Activated CD4-positive, alpha-beta T cell treated with anti-CD3 and anti-CD28 coated beads for 36 hours (primary cell): ENCODE results near the gene MAST1. TPM values are rescaled to one million over a fixed set of nuclear protein-coding genes. Genes with fewer than 3 reads are reported as not detected.

Source experiments
- microRNA-seq: library from miRNA; unstranded; fragments of <30 nt; microRNA quantifications from one replicate; pipeline ENCODE4 v1.2.0, GENCODE V29; 2021; ENCODE audit warnings: borderline replicate concordance
- total RNA-seq, 2 experiments: library from RNA; stranded (reverse); gene quantifications; one replicate each; pipeline ENCODE4 v1.2.3, GENCODE V29; 2021

MAST1 gene
- total RNA-seq, 2 experiments from 2014 or later: 1.8 to 2.7 TPM

Small RNAs within 50 kb of the gene (microRNA-seq; reads per million reads assigned to microRNA genes)
- gene MIR5695: not detected
- not detected for gene MIR6794

Other genes with a start within 250 kb of the MAST1 start
- gene ZNF490, start 227.7 kb upstream of the MAST1 start, total RNA-seq: 1 to 10 TPM; 7.7 to 8.7 TPM
- gene ZNF791, start 227.6 kb upstream of the MAST1 start, total RNA-seq: 10 to 100 TPM; 16.1 to 18.1 TPM
- gene MAN2B1, start 171.8 kb upstream of the MAST1 start, total RNA-seq: 100 to 1,000 TPM; 118 to 154 TPM
- gene WDR83, start 171.7 kb upstream of the MAST1 start, total RNA-seq: 10 to 100 TPM; 13.5 to 19.5 TPM
- gene DHPS, start 156.6 kb upstream of the MAST1 start, total RNA-seq: 100 to 1,000 TPM; 101 to 112 TPM
- gene GNG14, start 150.5 kb upstream of the MAST1 start, total RNA-seq: not detected
- 1 to 10 TPM; 8.3 to 8.8 TPM for gene FBXW9, start 141.9 kb upstream of the MAST1 start, total RNA-seq
- gene TNPO2, start 114.6 kb upstream of the MAST1 start, total RNA-seq: 100 to 1,000 TPM in 1 of 2 experiments, 10 to 100 TPM in 1; 84.8 to 101 TPM
- 100 to 1,000 TPM; 160 to 215 TPM for gene TRIR, start 103.8 kb upstream of the MAST1 start, total RNA-seq
- gene GET3, start 101.0 kb upstream of the MAST1 start, total RNA-seq: 10 to 100 TPM; 53.7 to 61.9 TPM
- not detected for gene BEST2, start 86.7 kb upstream of the MAST1 start, total RNA-seq
- 10 to 100 TPM; 20.4 to 20.9 TPM for gene HOOK2, start 63.0 kb upstream of the MAST1 start, total RNA-seq
- 100 to 1,000 TPM; 375 to 412 TPM for gene JUNB, start 47.0 kb upstream of the MAST1 start, total RNA-seq
- gene PRDX2, start 36.7 kb upstream of the MAST1 start, total RNA-seq: 100 to 1,000 TPM; 261 to 325 TPM
- gene THSD8, start 36.4 kb upstream of the MAST1 start, total RNA-seq: 10 to 100 TPM; 31.0 to 48.2 TPM
- gene RNASEH2A, start 31.9 kb upstream of the MAST1 start, total RNA-seq: 10 to 100 TPM; 27.0 to 51.1 TPM
- gene RTBDN, start 3.9 kb upstream of the MAST1 start, total RNA-seq: not detected
- gene DNASE2, start 42.9 kb downstream of the MAST1 start, total RNA-seq: 10 to 100 TPM; 22.5 to 24.3 TPM
- under 1 TPM; 0.18 to 0.37 TPM for gene KLF1, start 48.7 kb downstream of the MAST1 start, total RNA-seq
- gene GCDH, start 52.6 kb downstream of the MAST1 start, total RNA-seq: 10 to 100 TPM; 36.2 to 41.1 TPM
- 1 to 10 TPM; 2.7 to 3.5 TPM for gene SYCE2, start 80.8 kb downstream of the MAST1 start, total RNA-seq
- 100 to 1,000 TPM; 120 to 142 TPM for gene FARSA, start 95.2 kb downstream of the MAST1 start, total RNA-seq
- gene CALR, start 100.1 kb downstream of the MAST1 start, total RNA-seq: 100 to 1,000 TPM; 557 to 569 TPM
- 100 to 1,000 TPM; 189 to 265 TPM for gene RAD23A, start 107.3 kb downstream of the MAST1 start, total RNA-seq
- gene GADD45GIP1, start 118.7 kb downstream of the MAST1 start, total RNA-seq: 10 to 100 TPM; 31.1 to 36.3 TPM
- under 1 TPM; 0.21 to 0.25 TPM for gene DAND5, start 131.1 kb downstream of the MAST1 start, total RNA-seq
- gene NFIX, start 157.0 kb downstream of the MAST1 start, total RNA-seq: 1 to 10 TPM; 4.3 to 4.8 TPM